Measurements from ENCODE around the gene CCNC.

DNA sequence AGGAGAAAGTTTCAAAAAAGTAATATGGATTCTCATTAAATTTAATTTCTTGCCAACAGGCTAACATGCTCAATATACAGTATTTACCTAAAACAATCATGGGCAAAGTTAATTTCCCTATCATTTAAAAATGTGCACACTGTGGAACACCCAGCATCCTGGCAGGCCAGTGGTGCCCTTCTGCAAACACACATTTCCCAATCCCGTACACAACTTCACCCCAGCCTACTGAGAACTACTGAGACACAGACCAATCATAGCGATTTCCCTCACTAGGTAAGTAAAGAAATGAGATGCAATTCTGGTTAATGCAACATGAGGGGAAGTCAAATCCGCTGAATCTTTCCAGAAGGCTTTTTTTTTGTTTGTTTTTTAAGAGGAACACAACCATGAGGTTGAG lies 60.8 kb downstream of the CCNC start:
- TF ChIP-seq, protein P1, sequence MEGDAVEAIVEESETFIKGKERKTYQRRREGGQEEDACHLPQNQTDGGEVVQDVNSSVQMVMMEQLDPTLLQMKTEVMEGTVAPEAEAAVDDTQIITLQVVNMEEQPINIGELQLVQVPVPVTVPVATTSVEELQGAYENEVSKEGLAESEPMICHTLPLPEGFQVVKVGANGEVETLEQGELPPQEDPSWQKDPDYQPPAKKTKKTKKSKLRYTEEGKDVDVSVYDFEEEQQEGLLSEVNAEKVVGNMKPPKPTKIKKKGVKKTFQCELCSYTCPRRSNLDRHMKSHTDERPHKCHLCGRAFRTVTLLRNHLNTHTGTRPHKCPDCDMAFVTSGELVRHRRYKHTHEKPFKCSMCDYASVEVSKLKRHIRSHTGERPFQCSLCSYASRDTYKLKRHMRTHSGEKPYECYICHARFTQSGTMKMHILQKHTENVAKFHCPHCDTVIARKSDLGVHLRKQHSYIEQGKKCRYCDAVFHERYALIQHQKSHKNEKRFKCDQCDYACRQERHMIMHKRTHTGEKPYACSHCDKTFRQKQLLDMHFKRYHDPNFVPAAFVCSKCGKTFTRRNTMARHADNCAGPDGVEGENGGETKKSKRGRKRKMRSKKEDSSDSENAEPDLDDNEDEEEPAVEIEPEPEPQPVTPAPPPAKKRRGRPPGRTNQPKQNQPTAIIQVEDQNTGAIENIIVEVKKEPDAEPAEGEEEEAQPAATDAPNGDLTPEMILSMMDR (IDR thresholded peaks at IDR 0.05; ENCODE audit: insufficient read depth, low read depth, low read length) = no peak
- no peak for TF ChIP-seq EZH2 (IDR thresholded peaks at IDR 0.05; ENCODE audit: insufficient read depth, low read length)

Data from astrocyte (in vitro differentiated cells and primary cell).